ENCODE data around the gene IZUMO1R.
"Not testable (repeated sequence)": the region's sequence is repeated elsewhere in the genome, so short reads cannot be mapped to it uniquely, and the experiment has no call there.

Gene IZUMO1R

DNA sequence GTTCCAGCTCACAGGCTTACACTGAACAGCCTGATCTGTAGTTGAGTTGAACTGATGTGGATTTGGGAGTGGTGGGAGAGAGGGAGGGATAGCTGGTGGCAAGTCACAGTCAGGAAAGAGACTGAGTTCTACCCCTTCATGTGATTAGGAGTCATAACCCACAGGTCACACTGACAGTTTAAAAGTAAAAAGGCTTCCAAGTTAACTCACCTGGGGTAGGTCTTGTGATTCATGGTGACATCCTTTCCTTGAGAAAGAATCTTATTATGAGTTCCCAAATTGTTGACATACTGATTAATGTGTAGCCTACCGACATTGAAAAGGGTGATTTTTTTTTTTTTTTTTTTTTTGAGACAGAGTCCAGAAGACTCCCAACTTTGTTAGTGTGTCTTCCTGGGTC, 5.4 kb downstream of the IZUMO1R start:
- Mint-ChIP-seq H3K9me3 (no peaks in the 10 kb centered on the region), H3K4me1 (no peaks in the 10 kb centered on the region), H3K27ac (no peak overlapping the region), H3K36me3 (no peaks in the 10 kb centered on the region), H3K4me3 (no peak overlapping the region)
- ATAC-seq (no peak), DNase-seq (ENCODE audit: low spot score in 2 of 2) (no peak)

DNA sequence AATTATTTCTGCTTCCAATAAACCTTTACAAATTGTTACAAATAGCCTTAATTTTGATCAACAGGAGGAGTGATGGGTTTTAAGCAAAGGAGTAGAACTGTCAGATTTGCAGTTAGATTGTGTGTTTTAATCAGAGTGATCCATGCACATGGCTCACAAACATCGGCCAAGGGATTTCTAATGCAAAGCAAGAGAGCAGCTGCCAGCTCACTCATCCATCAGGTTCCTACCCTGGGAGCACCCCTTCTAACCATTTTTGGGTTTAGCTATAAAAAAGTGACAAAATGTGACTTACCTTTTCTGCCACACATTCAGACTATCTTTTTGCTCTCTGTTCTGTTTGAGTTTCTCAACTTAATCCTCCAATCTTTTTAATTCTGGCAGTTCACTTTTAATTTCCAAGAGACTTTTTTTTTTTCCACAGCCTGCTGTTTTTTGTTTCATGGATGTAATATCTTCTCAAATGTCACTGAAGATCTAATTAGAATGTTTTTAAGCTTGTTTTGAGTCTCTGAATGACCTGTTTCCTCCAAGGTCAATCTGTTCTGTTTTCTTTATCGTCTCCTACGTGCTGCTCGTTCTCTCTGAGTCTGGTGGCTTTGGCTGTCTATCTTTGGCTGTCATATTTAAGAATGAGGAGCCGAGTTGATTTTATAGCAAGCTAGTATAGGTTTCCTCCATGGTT, 6.0 kb downstream of the IZUMO1R start:
- no peaks in the 10 kb centered on the region for H3K36me3 Mint-ChIP-seq
- H3K4me1 Mint-ChIP-seq: no peaks in the 10 kb centered on the region
- H3K27ac Mint-ChIP-seq: no peak overlapping the region
- ATAC-seq (no peak), DNase-seq (ENCODE audit: low spot score in 2 of 2) (no peak)
- no peaks in the 10 kb centered on the region for H3K9me3 Mint-ChIP-seq
- no peak overlapping the region for H3K4me3 Mint-ChIP-seq

DNA sequence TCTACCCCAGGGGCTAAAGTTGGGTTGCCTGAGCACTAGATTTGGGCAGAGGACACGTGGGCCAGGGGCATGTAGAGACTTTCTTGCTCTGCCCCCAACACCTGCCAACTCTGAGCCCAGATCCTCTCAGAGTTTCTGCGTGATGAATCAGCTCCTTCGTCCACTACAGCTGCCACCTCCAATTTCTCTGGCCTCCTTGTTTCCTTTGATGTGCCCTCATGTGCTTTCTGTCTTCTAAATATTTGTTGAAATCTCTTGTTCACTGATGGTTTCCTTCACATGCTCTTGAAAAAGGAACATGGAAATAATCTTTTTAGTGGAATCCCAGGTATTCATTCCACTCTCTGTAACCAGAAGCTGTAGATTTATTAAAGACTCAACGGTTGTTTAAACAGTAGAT, 8.0 kb downstream of the IZUMO1R start:
- Mint-ChIP-seq H3K36me3 (no peaks in the 10 kb centered on the region), H3K27ac (no peak overlapping the region), H3K4me1 (no peaks in the 10 kb centered on the region), H3K4me3 (no peak overlapping the region), H3K9me3 (no peaks in the 10 kb centered on the region)
- no peak for ATAC-seq
- no peak for DNase-seq (ENCODE audit: low spot score in 2 of 2)

DNA sequence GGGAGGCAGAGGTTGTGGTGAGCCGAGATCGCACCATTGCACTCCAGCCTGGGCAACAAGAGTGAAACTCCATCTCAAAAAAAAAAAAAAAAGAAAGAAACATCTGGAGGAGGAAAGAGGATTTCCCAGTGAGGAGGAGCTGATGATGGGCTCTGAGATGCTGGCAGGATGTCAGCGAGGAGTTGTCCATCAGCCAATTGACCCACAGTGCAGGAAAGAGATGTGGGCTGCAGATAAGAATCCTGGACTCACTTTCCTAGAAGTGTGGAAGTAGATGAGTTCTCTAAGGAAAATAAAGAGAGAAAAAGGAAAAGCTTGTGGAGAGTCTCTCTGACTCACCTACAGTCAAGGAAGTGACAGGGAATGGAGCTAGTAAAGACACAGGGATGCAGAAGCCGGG, 9.7 kb downstream of the IZUMO1R start:
- Mint-ChIP-seq H3K9me3 (no peaks in the 10 kb centered on the region), H3K4me1 (no peaks in the 10 kb centered on the region), H3K27ac (no peak overlapping the region), H3K36me3 (no peaks in the 10 kb centered on the region), H3K4me3 (no peak overlapping the region)
- DNase-seq (ENCODE audit: low spot score in 2 of 2) (no peak), ATAC-seq (no peak)

DNA sequence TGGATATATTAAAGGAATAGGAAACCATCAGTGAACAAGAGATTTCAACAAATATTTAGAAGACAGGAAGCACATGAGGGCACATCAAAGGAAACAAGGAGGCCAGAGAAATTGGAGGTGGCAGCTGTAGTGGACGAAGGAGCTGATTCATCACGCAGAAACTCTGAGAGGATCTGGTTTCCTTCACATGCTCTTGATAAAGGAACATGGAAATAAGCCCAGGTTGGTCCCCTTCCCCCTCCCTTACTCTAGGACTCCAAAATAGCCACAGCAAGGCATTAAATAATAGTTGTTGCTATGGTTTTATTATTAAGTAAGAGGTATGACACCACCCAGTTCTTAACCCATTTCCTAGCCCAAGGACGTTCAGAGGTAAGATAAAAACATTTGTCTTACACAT, 11.3 kb downstream of the IZUMO1R start:
- H3K36me3 Mint-ChIP-seq: no peaks in the 10 kb centered on the region
- ATAC-seq (no peak), DNase-seq (ENCODE audit: low spot score in 2 of 2) (no peak)
- no peaks in the 10 kb centered on the region for H3K9me3 Mint-ChIP-seq
- no peak overlapping the region for H3K27ac Mint-ChIP-seq
- no peaks in the 10 kb centered on the region for H3K4me1 Mint-ChIP-seq
- H3K4me3 Mint-ChIP-seq: no peak overlapping the region

DNA sequence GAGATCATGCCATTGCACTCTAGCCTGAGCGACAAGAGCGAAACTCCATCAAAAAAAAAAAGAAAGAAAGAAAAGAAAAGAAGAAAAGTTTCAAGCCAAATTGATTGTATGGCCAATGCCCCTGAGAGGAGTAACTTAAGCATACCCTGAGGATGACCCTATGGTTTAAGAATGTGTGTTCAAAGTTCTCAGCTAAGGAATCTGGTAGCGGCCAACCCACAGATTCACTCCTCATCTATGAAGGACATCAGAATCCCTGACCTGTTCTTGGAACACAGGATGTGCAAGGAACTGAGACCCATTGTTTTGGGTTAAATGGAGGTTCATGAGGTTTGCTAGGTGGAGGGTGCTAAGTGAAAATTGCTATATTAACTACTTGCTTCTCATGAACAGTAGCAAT, 18.1 kb downstream of the IZUMO1R start:
- H3K9me3 Mint-ChIP-seq: no peaks in the 10 kb centered on the region
- no peak overlapping the region for H3K27ac Mint-ChIP-seq
- DNase-seq (ENCODE audit: low spot score in 2 of 2) (no peak), ATAC-seq (no peak)
- H3K4me3 Mint-ChIP-seq: no peak overlapping the region
- peaks cover 4% of the 10 kb centered on the region for H3K4me1 Mint-ChIP-seq
- H3K36me3 Mint-ChIP-seq: no peaks in the 10 kb centered on the region

DNA sequence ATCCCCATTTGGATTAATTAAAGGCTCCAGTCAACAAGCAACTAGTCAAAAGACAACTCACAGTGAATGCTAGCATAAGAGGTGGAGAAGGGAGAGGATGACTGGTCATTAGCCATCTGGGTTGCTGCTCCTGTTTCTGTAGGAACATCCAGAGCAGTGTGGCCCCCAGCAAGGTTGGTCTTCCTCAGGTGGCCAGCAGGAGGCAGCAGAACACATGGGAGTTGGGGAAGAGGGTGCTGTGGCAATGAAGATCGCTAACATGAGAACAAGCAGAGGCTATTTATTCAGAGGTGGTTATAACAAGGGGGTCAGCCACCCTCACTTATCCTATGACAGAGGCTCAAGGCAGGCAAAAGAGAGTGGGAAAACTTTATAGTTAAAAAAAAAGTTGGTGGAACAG, 21.3 kb downstream of the IZUMO1R start:
- H3K4me3 Mint-ChIP-seq: no peak overlapping the region

DNA sequence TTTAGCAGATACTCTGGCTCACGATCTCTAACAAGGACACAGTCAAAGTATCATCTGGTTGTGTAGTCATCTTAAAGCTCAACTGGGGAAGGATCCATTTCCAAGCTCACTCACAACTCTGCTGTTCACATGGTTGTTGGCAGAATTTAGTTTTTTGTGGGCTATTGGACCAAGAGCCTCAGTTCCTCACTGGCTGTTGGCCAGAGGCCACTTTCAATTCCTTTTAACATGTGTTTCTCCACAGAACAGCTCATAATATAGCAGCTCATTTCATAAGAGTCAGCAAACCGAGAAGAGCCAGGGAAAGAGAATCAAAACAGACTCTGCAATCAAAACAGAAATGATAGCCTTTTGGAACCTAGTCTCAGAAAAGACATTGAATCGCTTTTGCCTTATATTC, 22.6 kb downstream of the IZUMO1R start:
- Mint-ChIP-seq H3K4me3 (no peak overlapping the region), H3K27ac (no peak overlapping the region), H3K9me3 (no peaks in the 10 kb centered on the region), H3K36me3 (no peaks in the 10 kb centered on the region), H3K4me1 (peaks cover 4% of the 10 kb centered on the region)
- DNase-seq (ENCODE audit: low spot score in 2 of 2): no peak
- no peak for ATAC-seq

More for the DNA sequence above, 21.3 kb downstream of the IZUMO1R start:
- peak overlapping the region; percentile 36 for H3K27ac Mint-ChIP-seq
- no peaks in the 10 kb centered on the region for H3K9me3 Mint-ChIP-seq
- H3K4me1 Mint-ChIP-seq: peaks cover 4% of the 10 kb centered on the region
- peak; percentile 34 to 80 for DNase-seq (ENCODE audit: low spot score in 2 of 2)
- no peaks in the 10 kb centered on the region for H3K36me3 Mint-ChIP-seq
- ATAC-seq: peak; percentile 75

DNA sequence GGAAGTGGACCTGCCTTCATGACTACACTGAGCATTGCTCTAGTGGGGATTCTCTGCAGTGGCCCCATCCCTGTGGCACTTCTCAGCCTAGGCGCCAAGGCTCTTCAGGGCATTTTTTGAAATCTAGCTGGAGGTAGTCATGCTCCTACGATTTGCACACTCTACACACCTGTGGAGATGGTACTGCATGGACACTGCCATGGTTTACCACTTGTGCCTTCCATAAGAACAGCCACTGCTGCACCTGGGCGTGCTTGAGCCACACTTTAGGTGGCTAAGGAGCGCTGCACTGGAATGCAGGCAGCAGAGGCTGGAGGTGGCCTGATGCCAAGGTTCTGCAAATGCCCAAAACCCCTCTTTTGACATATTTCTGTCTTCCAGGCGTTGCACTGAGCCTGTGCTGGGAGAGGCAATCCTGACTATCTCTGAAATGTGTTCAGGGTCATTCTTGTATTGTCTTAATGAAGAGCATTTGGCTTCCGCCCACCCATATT, 24.3 kb downstream of the IZUMO1R start:
- no peak for DNase-seq (ENCODE audit: low spot score in 2 of 2)
- peak; percentile 39 for ATAC-seq
- Mint-ChIP-seq H3K4me3 (no peak overlapping the region), H3K36me3 (no peaks in the 10 kb centered on the region), H3K9me3 (no peaks in the 10 kb centered on the region), H3K27ac (no peak overlapping the region), H3K4me1 (peaks cover 4% of the 10 kb centered on the region)

DNA sequence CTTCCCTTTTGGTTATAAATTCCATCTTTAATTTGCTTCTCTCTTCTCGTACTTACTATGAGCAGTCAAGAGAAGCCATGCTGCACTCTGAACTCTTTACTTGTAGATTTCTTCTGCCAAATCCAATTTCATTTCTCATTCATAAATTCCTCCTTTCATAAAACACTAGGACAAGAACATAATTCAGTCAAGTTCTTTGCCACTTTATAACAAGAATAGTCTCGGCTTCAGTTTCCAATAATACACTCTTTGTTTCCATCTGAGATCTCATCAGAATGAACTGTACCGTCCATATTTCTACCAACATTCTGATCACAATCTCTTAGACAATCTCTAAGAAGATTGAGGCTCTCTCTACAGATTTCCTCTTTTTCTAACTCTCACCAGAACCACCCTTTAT, 25.1 kb downstream of the IZUMO1R start:
- Mint-ChIP-seq H3K9me3 (no peaks in the 10 kb centered on the region), H3K4me1 (peaks cover 4% of the 10 kb centered on the region), H3K36me3 (no peaks in the 10 kb centered on the region), H3K4me3 (no peak overlapping the region), H3K27ac (no peak overlapping the region)
- DNase-seq (ENCODE audit: low spot score in 2 of 2) (no peak), ATAC-seq (no peak)

DNA sequence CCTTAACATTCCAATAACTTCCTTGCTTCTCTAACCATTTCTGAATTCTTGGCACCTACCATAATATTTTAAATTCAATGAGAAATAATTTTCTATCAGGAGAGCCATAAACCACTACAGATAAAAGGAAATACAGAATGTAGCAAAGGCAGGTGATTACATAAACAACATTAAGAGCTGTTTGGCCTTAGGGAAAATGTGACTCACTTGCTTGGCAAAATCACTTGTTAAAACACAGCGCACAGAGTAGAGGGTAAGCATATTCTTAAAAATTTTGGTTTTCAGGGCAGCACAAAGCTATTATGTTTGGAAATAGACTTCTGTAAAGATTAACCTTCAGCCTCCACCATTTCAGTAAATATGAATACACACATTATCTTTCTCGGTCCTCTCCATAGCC, 26.4 kb downstream of the IZUMO1R start:
- ATAC-seq: no peak
- H3K9me3 Mint-ChIP-seq: no peaks in the 10 kb centered on the region
- peaks cover 1% of the 10 kb centered on the region for H3K4me1 Mint-ChIP-seq
- no peak overlapping the region for H3K4me3 Mint-ChIP-seq
- no peak for DNase-seq (ENCODE audit: low spot score in 2 of 2)
- no peaks in the 10 kb centered on the region for H3K36me3 Mint-ChIP-seq
- H3K27ac Mint-ChIP-seq: no peak overlapping the region

DNA sequence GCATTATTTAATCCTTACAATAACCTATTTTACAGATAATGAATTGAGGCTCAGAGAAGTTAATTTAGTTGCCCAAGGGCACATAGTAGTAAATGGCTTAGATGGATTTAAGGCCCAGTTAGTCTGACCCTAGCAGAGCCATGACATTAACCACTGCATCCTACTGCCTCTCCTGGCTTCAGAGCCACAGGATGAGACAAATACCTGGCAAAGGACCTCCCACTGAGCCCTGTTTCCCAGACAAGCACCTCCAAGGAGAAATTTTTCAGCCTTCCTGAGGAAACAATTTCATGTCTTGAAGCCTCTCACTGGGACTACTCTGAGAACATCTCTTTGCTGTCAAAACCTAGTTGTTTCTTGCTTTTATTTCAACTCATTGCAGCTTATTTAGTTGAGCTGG, 28.4 kb downstream of the IZUMO1R start:
- Mint-ChIP-seq H3K4me1 (no peaks in the 10 kb centered on the region), H3K4me3 (no peak overlapping the region), H3K9me3 (no peaks in the 10 kb centered on the region), H3K27ac (no peak overlapping the region), H3K36me3 (no peaks in the 10 kb centered on the region)
- DNase-seq (ENCODE audit: low spot score in 2 of 2) (no peak), ATAC-seq (no peak)

DNA sequence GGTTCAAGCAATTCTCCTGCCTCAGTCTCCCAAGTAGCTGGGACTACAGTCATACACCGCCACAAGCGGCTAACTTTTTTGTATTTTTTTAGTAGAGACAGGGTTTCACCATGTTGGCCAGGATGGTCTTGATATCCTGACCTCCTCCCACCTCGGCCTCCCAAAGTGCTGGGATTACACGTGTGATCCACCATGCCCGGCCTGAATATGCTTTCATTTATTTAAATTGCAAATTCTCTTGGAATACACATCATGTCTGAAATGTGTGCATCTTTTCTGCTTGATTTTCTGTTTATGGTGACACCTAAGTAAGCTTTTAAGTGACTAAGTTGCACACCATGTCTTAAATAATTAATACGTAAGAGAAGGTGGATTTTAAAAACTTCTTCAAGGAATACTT, 31.7 kb downstream of the IZUMO1R start:
- DNase-seq (ENCODE audit: low spot score in 2 of 2): no peak
- Mint-ChIP-seq H3K9me3 (peaks cover 3% of the 10 kb centered on the region), H3K36me3 (no peaks in the 10 kb centered on the region), H3K27ac (no peak overlapping the region), H3K4me1 (no peaks in the 10 kb centered on the region), H3K4me3 (no peak overlapping the region)
- no peak for ATAC-seq

DNA sequence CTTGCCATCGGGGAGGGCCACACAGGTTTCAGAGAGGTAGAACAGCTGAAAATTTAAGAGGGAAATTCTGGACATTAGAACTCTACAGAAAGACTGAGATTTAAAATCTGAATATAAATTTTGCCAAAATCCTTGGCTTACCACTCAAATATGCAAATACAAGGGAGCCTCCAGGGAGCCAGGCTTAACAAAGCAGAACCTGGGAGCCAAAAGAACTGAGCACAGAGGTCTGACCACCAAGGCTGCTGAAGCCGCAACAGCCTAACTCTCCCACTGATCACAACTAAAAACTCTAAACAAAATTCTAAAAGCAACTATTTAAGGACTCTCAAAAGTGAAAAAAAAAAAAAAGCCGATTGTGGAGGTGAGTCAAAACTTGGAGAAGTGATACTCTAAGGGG, 34.3 kb downstream of the IZUMO1R start:
- Mint-ChIP-seq H3K4me1 (no peaks in the 10 kb centered on the region), H3K9me3 (peaks cover 3% of the 10 kb centered on the region), H3K27ac (no peak overlapping the region), H3K36me3 (no peaks in the 10 kb centered on the region), H3K4me3 (no peak overlapping the region)
- no peak for DNase-seq (ENCODE audit: low spot score in 2 of 2)
- no peak for ATAC-seq

DNA sequence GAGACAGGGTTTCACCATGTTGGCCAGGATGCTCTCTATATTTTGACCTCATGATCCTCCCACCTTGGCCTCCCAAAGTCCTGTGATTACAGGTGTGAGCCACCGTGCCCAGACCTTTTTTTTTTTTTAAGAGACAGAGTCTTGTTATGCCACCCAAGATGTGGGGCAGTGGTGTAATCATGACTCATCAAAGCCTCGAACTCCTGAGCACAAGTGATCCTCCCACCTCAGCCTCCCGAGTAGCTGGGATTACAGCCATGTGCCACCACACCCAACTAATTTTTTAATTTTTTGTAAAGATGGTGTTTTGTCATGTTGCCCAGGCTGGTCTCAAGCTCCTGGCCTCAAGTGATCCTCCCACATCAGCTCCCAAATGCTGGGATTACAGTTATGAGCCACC, 37.9 kb downstream of the IZUMO1R start:
- ATAC-seq (no peak), DNase-seq (ENCODE audit: low spot score in 2 of 2) (no peak)
- H3K4me3 Mint-ChIP-seq: no peak overlapping the region
- H3K9me3 Mint-ChIP-seq: peaks cover 3% of the 10 kb centered on the region
- no peaks in the 10 kb centered on the region for H3K4me1 Mint-ChIP-seq
- H3K36me3 Mint-ChIP-seq: no peaks in the 10 kb centered on the region
- no peak overlapping the region for H3K27ac Mint-ChIP-seq

DNA sequence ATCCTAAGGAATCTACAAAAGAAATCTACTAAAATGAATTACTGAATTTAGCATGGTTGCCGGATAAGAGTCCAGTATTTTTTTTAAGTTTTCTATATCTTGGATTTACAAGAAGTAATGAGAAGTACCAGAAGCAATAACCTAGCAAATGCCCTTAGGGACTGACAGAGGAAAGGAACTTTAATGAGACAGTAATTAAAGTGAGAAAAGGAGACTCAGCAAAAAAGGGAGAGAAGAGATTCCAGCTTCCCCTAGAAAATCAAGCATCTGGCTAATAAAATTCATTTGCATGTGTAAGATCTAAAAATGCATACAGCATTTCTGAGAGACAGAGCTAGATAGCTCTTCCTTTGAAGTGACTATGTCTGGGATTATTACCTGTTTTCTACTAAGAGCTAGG, 39.1 kb downstream of the IZUMO1R start:
- Mint-ChIP-seq H3K9me3 (peaks cover 3% of the 10 kb centered on the region), H3K4me3 (no peak overlapping the region), H3K36me3 (no peaks in the 10 kb centered on the region), H3K27ac (no peak overlapping the region), H3K4me1 (no peaks in the 10 kb centered on the region)
- DNase-seq (ENCODE audit: low spot score in 2 of 2) (no peak), ATAC-seq (no peak)

DNA sequence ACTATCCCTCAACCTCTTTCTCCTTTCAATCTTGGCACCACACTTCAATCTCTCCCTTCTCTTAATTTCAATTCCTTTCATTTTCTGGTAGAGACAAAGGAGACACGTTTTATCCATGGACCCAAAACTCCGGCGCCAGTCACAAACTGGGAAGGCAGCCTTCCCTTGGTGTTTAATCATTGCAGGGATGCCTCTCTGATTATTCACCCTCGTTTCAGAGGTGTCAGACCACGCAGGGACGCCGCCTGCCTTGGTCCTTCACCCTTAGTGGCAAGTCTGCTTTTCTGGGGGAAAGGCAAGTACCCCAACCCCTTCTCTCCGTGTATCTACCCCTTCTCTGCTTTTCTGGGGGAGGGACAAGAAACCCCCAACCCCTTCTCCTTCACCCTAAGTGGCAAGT, 41.9 kb downstream of the IZUMO1R start:
- H3K36me3 Mint-ChIP-seq; DNase-seq (ENCODE audit: low spot score in 2 of 2); H3K4me1 Mint-ChIP-seq; H3K27ac Mint-ChIP-seq; H3K9me3 Mint-ChIP-seq; H3K4me3 Mint-ChIP-seq; ATAC-seq: not testable (repeated sequence)
